Skeletal muscle cell (primary cell): ENCODE data around the gene SLIT1.

Experiments
- DNase-seq: peaks from one replicate; pipeline ENCODE4 v3.0.0-alpha.2; 2010; ENCODE audit warnings: low read depth
- H3K4me3 ChIP-seq: 2 replicates; pipeline ENCODE4 v1.5.1; 2011; ENCODE audit warnings: low read depth, mild to moderate bottlenecking, control low read depth, low read length, moderate library complexity

SLIT1 gene

DNA sequence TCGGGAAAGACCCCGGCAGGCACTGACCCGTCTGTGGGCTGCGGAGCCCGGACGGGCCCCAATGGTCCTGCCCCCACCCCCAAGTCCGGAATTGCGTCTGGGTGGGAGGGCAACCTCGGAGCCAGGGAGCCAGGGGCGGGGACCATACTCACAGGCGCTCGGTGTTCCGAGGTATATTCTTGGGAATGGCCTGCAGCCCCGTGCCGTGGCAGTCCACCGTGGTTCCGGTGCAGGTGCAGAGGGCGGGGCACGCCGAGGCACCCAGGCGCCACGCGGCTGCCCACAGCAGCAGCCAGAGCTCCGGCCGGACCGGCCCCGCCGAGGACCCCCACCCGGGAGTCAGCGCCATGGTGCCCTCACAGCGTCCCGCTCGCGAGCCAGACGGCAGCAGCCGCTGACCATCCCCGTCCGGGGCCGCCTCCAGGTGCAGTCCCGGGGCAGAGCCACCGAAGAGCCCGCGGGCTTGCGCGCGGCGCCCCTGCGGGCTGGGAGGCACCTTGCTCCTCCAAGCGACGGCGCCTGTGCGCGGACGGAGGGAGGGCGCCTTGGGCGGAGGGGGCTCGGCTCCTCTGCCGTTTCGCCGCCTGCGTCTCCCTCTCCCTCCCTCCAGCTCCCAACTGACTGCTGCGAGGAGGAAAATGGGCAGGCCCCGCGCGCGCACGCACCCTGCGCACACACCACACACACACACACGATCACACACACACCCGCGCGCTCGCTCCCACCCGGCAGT, at the start of gene SLIT1:
SLIT1 (minus strand) TSS at position 634 of the 733 bp plus-strand sequence; CDS start at position 349, 285 bp downstream.
- no peak within 1 kb of the TSS for H3K4me3 ChIP-seq
- DNase-seq = no peak

GRCh38 chr10:97235353-97235752, 49.6 kb upstream of the SLIT1 start:
- no peak for DNase-seq

DNA sequence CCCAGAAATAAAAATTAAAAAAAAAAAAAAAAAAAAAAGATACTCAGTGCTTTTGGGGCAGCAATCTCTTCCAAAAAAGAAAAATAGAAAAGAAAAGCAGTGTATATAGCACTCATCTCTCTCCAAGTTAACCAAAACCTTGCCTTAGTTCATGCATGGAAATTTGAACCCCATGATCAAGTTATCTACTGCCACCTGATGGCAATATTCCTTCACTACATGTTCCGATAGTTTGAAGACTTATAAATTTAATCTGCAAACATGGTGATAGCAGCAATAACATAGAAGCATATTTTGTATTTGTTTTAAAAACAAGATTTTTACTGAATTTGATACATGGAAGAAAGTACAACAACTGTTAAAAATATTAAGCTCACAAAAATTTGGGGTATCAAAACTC, 48.6 kb upstream of the SLIT1 start:
- no peak overlapping the region for H3K4me3 ChIP-seq
- DNase-seq = no peak

More at GRCh38 chr10:97235353-97235752, 49.6 kb upstream of the SLIT1 start:
- no peak overlapping the region for H3K4me3 ChIP-seq

GRCh38 chr10:97230146-97230545, 44.4 kb upstream of the SLIT1 start:
- no peak for DNase-seq
- H3K4me3 ChIP-seq = no peak overlapping the region

GRCh38 chr10:97229322-97230015, 43.7 kb upstream of the SLIT1 start:
- no peak for DNase-seq
- no peak overlapping the region for H3K4me3 ChIP-seq

DNA sequence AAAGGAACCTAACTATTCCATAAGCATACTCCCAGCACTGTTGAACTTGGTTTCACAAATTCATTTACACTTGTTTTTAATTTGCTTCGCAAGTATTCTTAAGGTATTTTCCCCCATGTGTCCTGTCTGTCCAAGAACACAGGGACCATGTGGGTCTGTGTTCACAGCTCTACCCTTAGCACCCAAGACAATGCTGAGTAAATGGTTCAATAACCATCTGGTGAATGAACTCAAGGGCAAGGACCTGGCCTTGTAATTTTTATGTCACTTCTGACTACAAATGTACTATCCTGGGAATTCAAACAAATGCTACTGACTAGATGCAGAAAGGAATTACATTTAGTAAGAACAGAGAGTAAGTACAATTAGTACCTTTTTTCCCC, 43.0 kb upstream of the SLIT1 start:
- H3K4me3 ChIP-seq = no peak overlapping the region
- no peak for DNase-seq

GRCh38 chr10:97228130-97228774, 42.5 kb upstream of the SLIT1 start:
- no peak overlapping the region for H3K4me3 ChIP-seq
- DNase-seq = no peak

- no peak overlapping the region for H3K4me3 ChIP-seq
- DNase-seq = no peak
These were observed 40.6 kb upstream of the SLIT1 start for GRCh38 chr10:97226398-97226797.

DNA sequence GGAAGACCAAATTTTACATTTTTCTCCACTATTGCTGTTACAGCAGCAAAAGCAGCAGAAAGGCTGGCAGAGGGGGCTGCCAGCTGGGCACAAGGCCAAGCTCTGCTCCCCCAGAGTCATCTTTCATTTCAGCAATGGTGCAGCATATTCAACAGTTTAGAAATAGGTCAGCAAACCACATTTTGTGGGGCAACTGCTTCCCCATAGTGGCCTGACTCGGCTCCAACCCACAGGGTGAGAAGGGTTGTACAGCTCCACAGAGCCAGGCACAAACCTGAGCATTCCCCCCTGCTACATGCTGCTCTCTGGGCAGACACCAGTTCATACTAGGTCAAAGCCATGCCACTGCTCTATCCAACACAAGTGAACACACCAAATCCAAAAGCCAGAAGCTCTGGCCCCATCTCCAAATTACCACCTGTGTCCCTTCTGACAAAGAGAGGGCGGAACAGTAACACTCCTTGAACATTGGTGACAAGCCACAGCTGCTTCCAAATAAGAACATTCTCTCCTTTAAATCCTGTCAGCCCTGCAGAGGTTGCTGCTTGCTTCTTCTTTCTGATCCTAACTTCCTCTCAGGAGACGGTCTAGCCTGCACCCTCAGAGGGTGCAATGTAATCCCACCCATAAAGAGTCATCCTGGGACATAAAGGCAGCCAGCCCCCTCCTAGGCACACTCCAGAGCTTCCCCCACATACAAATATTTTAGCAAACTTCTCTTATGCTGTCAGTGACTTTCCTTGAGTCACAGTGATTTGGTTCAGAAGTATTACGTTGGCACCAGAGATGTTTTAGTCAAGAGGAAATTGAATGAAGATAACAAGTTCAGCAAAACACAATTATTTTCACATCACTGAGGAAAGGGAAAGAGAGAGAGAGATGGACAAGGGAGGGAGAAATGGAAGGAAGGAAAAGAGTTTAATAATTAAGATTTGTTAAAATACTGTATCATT, 39.0 kb upstream of the SLIT1 start:
- DNase-seq = no peak
- H3K4me3 ChIP-seq = no peak overlapping the region

DNA sequence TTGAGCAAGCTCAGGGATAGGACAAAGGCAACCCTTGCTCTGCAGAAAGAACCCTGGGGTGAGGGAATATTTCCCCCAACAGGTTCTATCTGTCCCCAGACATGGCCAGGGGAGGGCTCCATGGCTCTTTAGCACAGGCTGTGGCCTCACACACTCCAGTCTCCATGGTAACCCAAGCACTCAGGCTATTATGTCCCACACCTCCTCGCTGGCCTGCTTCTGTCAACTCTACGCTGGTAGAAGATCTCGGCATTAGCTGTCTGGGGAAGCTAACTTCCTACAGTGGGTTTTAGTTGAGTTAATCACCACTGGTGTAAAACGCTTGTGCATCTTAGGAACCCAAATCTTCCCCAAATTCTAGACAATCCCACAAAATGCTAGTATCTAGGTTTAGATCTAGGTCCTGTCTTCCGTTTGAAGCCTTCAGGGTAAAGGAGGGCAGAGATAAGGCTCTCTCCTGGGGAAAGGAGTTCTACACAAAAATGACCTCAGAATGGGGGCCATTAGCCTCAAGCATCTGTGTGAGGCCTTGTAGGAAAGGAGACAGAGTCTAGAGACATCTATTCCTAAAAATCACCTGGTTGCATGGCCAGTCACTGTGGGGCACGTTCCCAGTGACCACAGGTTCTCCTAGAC, 36.7 kb upstream of the SLIT1 start:
- no peak for DNase-seq
- H3K4me3 ChIP-seq = no peak overlapping the region

GRCh38 chr10:97220355-97220754, 34.6 kb upstream of the SLIT1 start:
- H3K4me3 ChIP-seq = no peak overlapping the region
- DNase-seq = no peak

GRCh38 chr10:97217299-97217698, 31.5 kb upstream of the SLIT1 start:
- no peak for DNase-seq
- no peak overlapping the region for H3K4me3 ChIP-seq

- H3K4me3 ChIP-seq = no peak overlapping the region
- no peak for DNase-seq
These were observed 30.0 kb upstream of the SLIT1 start for GRCh38 chr10:97215619-97216260.

- H3K4me3 ChIP-seq = no peak overlapping the region
- no peak for DNase-seq
These were observed 27.7 kb upstream of the SLIT1 start for GRCh38 chr10:97213431-97213830.

GRCh38 chr10:97211229-97211628, 25.5 kb upstream of the SLIT1 start:
- no peak for DNase-seq

GRCh38 chr10:97210543-97210960, 24.8 kb upstream of the SLIT1 start:
- DNase-seq = no peak
- H3K4me3 ChIP-seq = no peak overlapping the region

More at GRCh38 chr10:97211229-97211628, 25.5 kb upstream of the SLIT1 start:
- H3K4me3 ChIP-seq = no peak overlapping the region

DNA sequence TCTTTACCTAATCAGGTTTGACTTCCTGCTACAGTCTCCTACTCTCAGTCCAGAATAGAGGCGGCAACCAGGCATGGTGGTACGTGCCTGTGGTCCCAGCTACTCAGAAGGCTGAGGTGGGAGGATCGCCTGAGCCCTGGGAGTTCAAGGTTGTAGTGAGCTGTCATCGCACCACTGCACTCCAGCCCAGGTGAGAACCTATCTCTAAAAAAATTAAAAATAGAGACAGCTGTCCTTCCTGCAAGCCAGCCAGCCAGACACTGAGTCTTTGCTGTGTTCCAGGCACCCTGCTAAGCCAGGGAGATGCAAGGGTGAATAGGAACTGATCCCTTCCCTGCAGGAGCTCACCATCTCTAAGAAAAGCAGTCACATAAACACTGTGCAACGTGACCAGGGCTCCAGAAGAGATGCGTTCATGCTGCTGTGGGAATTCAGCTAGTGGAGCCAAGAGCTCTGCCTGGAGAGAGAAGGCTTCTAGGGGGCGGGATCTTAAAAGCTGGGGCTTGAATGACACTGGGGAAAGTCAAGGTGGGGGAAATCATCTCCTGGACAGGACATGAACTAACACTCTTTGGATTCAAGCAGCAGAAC, 22.1 kb upstream of the SLIT1 start:
- H3K4me3 ChIP-seq = no peak overlapping the region
- no peak for DNase-seq

GRCh38 chr10:97207131-97207530, 21.4 kb upstream of the SLIT1 start:
- DNase-seq = no peak
- no peak overlapping the region for H3K4me3 ChIP-seq
